ENCODE results near the gene PMEL.

DNA sequence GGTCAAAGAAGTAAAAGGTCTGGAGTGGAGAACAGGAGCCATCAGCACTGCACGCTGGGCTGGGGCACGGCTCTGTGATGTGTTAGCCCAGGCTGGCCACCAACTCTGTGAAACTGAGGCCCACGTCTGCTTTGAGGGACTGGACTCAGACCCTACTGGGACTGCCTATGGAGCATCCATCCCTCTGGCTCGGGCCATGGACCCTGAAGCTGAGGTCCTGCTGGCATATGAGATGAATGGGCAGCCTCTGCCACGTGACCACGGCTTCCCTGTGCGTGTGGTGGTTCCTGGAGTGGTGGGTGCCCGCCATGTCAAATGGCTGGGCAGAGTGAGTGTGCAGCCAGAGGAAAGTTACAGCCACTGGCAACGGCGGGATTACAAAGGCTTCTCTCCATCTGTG lies 38.4 kb upstream of the PMEL start:
- no peak for TF ChIP-seq ZNF232 (CRISPR knock-in tag; IDR thresholded peaks at IDR 0.05)
- TF ChIP-seq GABPB1 (CRISPR knock-in tag; IDR thresholded peaks at IDR 0.05): no peak
- TF ChIP-seq, protein P1, sequence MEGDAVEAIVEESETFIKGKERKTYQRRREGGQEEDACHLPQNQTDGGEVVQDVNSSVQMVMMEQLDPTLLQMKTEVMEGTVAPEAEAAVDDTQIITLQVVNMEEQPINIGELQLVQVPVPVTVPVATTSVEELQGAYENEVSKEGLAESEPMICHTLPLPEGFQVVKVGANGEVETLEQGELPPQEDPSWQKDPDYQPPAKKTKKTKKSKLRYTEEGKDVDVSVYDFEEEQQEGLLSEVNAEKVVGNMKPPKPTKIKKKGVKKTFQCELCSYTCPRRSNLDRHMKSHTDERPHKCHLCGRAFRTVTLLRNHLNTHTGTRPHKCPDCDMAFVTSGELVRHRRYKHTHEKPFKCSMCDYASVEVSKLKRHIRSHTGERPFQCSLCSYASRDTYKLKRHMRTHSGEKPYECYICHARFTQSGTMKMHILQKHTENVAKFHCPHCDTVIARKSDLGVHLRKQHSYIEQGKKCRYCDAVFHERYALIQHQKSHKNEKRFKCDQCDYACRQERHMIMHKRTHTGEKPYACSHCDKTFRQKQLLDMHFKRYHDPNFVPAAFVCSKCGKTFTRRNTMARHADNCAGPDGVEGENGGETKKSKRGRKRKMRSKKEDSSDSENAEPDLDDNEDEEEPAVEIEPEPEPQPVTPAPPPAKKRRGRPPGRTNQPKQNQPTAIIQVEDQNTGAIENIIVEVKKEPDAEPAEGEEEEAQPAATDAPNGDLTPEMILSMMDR (IDR thresholded peaks at IDR 0.05): no peak
- TF ChIP-seq, protein P2, sequence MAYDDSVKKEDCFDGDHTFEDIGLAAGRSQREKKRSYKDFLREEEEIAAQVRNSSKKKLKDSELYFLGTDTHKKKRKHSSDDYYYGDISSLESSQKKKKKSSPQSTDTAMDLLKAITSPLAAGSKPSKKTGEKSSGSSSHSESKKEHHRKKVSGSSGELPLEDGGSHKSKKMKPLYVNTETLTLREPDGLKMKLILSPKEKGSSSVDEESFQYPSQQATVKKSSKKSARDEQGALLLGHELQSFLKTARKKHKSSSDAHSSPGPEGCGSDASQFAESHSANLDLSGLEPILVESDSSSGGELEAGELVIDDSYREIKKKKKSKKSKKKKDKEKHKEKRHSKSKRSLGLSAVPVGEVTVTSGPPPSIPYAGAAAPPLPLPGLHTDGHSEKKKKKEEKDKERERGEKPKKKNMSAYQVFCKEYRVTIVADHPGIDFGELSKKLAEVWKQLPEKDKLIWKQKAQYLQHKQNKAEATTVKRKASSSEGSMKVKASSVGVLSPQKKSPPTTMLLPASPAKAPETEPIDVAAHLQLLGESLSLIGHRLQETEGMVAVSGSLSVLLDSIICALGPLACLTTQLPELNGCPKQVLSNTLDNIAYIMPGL (CRISPR knock-in tag; IDR thresholded peaks at IDR 0.05): no peak
- TF ChIP-seq ESRRA (CRISPR knock-in tag; IDR thresholded peaks at IDR 0.05; ENCODE audit: borderline replicate concordance): no peak
- no peak for TF ChIP-seq KAT7 (CRISPR knock-in tag; IDR thresholded peaks at IDR 0.05; ENCODE audit: borderline replicate concordance)
- TF ChIP-seq, protein P3, sequence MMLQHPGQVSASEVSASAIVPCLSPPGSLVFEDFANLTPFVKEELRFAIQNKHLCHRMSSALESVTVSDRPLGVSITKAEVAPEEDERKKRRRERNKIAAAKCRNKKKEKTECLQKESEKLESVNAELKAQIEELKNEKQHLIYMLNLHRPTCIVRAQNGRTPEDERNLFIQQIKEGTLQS (CRISPR knock-in tag; conservative IDR thresholded peaks at IDR 0.05): no peak
- TF ChIP-seq ELF4 (CRISPR knock-in tag; IDR thresholded peaks at IDR 0.05; ENCODE audit: low read depth): no peak
- no peak for TF ChIP-seq TCF7 (CRISPR knock-in tag; IDR thresholded peaks at IDR 0.05; ENCODE audit: low read depth)
- TF ChIP-seq, protein P4, sequence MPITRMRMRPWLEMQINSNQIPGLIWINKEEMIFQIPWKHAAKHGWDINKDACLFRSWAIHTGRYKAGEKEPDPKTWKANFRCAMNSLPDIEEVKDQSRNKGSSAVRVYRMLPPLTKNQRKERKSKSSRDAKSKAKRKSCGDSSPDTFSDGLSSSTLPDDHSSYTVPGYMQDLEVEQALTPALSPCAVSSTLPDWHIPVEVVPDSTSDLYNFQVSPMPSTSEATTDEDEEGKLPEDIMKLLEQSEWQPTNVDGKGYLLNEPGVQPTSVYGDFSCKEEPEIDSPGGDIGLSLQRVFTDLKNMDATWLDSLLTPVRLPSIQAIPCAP (CRISPR knock-in tag; IDR thresholded peaks at IDR 0.05): no peak
- no peak for TF ChIP-seq ZNF263 (CRISPR knock-in tag; IDR thresholded peaks at IDR 0.05; ENCODE audit: low read depth)

Data from WTC11 (cell line).